ENCODE results near the gene LCN1. TPM values are rescaled to one million over a fixed set of nuclear protein-coding genes. Genes with fewer than 3 reads are reported as not detected.
"Not testable (repeated sequence)": the region's sequence is repeated elsewhere in the genome, so short reads cannot be mapped to it uniquely, and the experiment has no call there.

Gene LCN1
- total RNA-seq, 1 experiment from 2014 or later, result not detected

- Histone ChIP-seq H3K4me3 (ENCODE audit: low read length) (no peak overlapping the region), H4K20me1 (ENCODE audit: low read length) (no peaks in the 10 kb centered on the region), H3K9me2 (replicated peaks; ENCODE audit: low read length) (no peaks in the 10 kb centered on the region), H3K9ac (ENCODE audit: low read length) (no peak overlapping the region), H3K9me3 (ENCODE audit: low read length) (no peaks in the 10 kb centered on the region), H3K27me3 (ENCODE audit: low read length) (no peaks in the 10 kb centered on the region), H3K79me2 (ENCODE audit: low read length) (no peaks in the 10 kb centered on the region), H3F3A (ENCODE audit: low read length, unreplicated experiment) (no peaks in the 10 kb centered on the region), H3K4me1 (ENCODE audit: insufficient read depth, low read length) (no peaks in the 10 kb centered on the region), H2AFZ (ENCODE audit: low read length) (no peak overlapping the region), H3K27ac (ENCODE audit: low read length) (no peak overlapping the region), H3K4me2 (ENCODE audit: low read length) (no peak overlapping the region), H3K36me3 (ENCODE audit: low read depth, low read length) (no peaks in the 10 kb centered on the region)
- TF ChIP-seq EZH2phosphoT487 (IDR thresholded peaks at IDR 0.05; ENCODE audit: borderline replicate concordance, low read length) (no peak), CTCF (conservative IDR thresholded peaks at IDR 0.05; ENCODE audit: low read depth, low read length) (no peak), EZH2 (IDR thresholded peaks at IDR 0.05; ENCODE audit: low read length, unreplicated experiment) (no peak)
- ChIA-PET CTCF (no interaction called here), POLR2A (ENCODE audit: unreplicated experiment) (no interaction called here)
- intact Hi-C loops (cut with micrococcal nuclease), result no loop called here
- no peak for DNase-seq
- no peak for ATAC-seq
- BruUV-seq (replicated peaks), result no TSS peak
Observed at GRCh38 chr9:135526089-135526729, 5.0 kb downstream of the LCN1 start.

DNA sequence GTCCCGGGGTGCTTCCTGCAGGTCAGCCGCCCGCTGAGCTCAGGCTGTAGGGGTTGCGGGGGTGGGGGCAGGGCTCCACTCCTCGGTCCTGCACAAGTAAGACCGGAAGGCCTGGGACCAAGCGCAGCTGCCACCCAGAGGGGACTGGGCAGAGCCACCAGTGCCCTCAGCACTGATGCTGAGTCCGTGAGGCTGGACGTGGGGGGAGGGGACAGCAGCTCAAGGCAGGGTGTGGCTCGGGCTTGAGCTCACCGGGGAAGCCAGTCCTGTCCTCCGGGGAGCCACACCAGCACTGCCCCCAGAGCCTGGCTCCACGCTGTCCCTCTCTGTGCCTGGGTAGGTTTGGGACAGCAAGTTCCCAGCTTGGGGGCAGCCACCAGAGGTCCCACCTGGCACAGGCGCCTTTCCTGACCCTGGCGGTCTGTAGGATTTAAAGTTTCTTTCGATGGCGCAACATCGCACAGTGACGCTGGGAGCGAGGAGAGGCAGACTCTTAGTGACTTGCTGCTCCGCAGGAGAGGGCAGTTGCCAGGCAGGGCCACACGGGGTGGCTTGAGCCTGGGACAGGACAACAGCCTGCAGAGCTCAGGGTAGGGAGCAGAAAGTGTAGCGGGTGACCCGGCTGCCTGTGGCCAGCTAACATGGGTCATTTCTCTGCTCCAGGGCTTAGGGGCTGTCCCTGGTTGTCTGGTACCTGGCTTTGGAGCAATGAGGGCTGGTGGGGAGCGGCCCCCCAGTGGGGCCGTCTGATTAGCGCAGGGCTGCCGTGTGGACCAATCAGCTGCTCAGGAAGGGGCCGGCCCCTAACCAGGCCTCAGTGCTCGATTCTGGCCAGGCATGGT, 5.7 kb downstream of the LCN1 start:
- Histone ChIP-seq H4K20me1 (ENCODE audit: low read length) (no peaks in the 10 kb centered on the region), H3K4me3 (ENCODE audit: low read length) (no peak overlapping the region), H2AFZ (ENCODE audit: low read length) (no peak overlapping the region), H3K36me3 (ENCODE audit: low read depth, low read length) (no peaks in the 10 kb centered on the region), H3K27me3 (ENCODE audit: low read length) (no peaks in the 10 kb centered on the region), H3K79me2 (ENCODE audit: low read length) (no peaks in the 10 kb centered on the region), H3F3A (ENCODE audit: low read length, unreplicated experiment) (no peaks in the 10 kb centered on the region), H3K4me1 (ENCODE audit: insufficient read depth, low read length) (no peaks in the 10 kb centered on the region), H3K4me2 (ENCODE audit: low read length) (no peak overlapping the region), H3K9me3 (ENCODE audit: low read length) (no peaks in the 10 kb centered on the region), H3K9ac (ENCODE audit: low read length) (no peak overlapping the region), H3K9me2 (replicated peaks; ENCODE audit: low read length) (no peaks in the 10 kb centered on the region), H3K27ac (ENCODE audit: low read length) (no peak overlapping the region)
- ATAC-seq (no peak; the same call in 1 of the 2 replicates), DNase-seq (no peak)
- ChIA-PET POLR2A (ENCODE audit: unreplicated experiment) (no interaction called here), CTCF (no interaction called here)
- no TSS peak for BruUV-seq (replicated peaks)
- TF ChIP-seq EZH2phosphoT487 (IDR thresholded peaks at IDR 0.05; ENCODE audit: borderline replicate concordance, low read length) (no peak), CTCF (conservative IDR thresholded peaks at IDR 0.05; ENCODE audit: low read depth, low read length) (no peak), EZH2 (IDR thresholded peaks at IDR 0.05; ENCODE audit: low read length, unreplicated experiment) (no peak)
- intact Hi-C loops (cut with micrococcal nuclease), result no loop called here

DNA sequence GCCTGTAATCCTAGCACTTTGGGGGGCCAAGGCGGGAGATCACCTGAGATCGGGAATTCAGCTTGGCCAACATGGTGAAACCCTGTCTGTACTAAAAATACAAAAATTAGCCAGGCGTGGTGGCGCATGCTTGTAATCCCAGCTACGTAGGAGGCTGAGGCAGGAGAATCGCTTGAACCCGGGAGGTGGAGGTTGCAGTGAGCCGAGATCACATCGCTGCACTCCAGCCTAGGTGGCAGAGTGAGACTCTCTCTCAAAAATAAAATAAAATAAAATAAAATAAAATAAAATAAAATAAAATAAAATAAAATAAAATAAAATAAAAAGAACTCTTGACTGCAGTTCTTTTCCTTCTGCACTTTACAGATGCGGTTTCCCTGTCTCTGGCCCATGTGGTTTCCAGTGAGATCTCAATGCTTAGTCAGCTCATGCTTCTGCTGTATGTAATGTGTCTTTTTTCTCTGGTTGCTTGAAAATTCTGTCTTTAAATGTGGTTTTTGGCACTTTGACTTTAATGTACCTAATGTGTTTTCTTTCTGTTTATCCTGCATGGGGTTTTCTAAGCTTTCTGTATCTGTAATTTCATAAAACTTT, 7.7 kb downstream of the LCN1 start:
- H3K4me2 ChIP-seq (ENCODE audit: low read length); H3K4me1 ChIP-seq (ENCODE audit: insufficient read depth, low read length); H3K9ac ChIP-seq (ENCODE audit: low read length); H3K36me3 ChIP-seq (ENCODE audit: low read depth, low read length); H3K79me2 ChIP-seq (ENCODE audit: low read length); H3K9me2 ChIP-seq (replicated peaks; ENCODE audit: low read length); H3K27ac ChIP-seq (ENCODE audit: low read length); DNase-seq; H3K9me3 ChIP-seq (ENCODE audit: low read length); H3F3A ChIP-seq (ENCODE audit: low read length, unreplicated experiment); H3K27me3 ChIP-seq (ENCODE audit: low read length); H3K4me3 ChIP-seq (ENCODE audit: low read length); H4K20me1 ChIP-seq (ENCODE audit: low read length); ATAC-seq; BruUV-seq (replicated peaks); POLR2A ChIA-PET (ENCODE audit: unreplicated experiment); H2AFZ ChIP-seq (ENCODE audit: low read length); intact Hi-C loops (cut with micrococcal nuclease): not testable (repeated sequence)
- CTCF ChIA-PET, result interaction anchor here (0.5 kb wide), 1 partner anchor 63 kb away, joined by 6 read pairs; no protein-coding TSS in a partner anchor

All from PC-3 (cell line).